Uterus (tissue), 4 donors: ENCODE data around the gene DUSP14. TPM values are rescaled to one million over a fixed set of nuclear protein-coding genes. Genes with fewer than 3 reads are reported as not detected.

ENCODE experiments used
- DNase-seq, 2 donors: peaks; one replicate each; pipeline ENCODE4 v3.0.0-alpha.2; 2019 to 2020
- H3K27ac ChIP-seq, 2 donors: fragments of 200-600 bp; sonication (generic); 1 replicate in 1 of 2; 2 replicates in 1 of 2; pipeline ENCODE4 v1.5.1; 2016 to 2018
- H3K27me3 ChIP-seq, 2 donors: fragments of 200-600 bp; sonication (generic); one replicate each; pipeline ENCODE4 v1.5.1; 2018 to 2019; ENCODE audit warnings: control low read depth in 1 of 2
- H3K36me3 ChIP-seq, 2 donors: fragments of 200-600 bp; sonication (generic); one replicate each; pipeline ENCODE4 v1.5.1; 2019; ENCODE audit warnings: control low read depth in 1 of 2
- H3K4me1 ChIP-seq, 2 donors: fragments of 200-600 bp; sonication (generic); one replicate each; pipeline ENCODE4 v1.5.1; 2018 to 2019; ENCODE audit warnings: control low read depth in 1 of 2
- H3K4me3 ChIP-seq, 2 donors: fragments of 200-600 bp; sonication (generic); 1 replicate in 1 of 2; 2 replicates in 1 of 2; pipeline ENCODE4 v1.5.1; 2018 to 2019; ENCODE audit warnings: mild to moderate bottlenecking in 1 of 2
- H3K9me3 ChIP-seq, 2 donors: fragments of 200-600 bp; sonication (generic); one replicate each; pipeline ENCODE4 v1.5.1; 2019; ENCODE audit warnings: control low read depth in 1 of 2
- POLR2A ChIP-seq, 2 donors: fragments of 450-650 bp; IDR thresholded peaks; one replicate each; pipeline ENCODE4 v1.6.1; 2016; ENCODE audit warnings: antibody characterized with exemption in 2 of 2, mild to moderate bottlenecking in 1 of 2, moderate library complexity in 1 of 2
- intact Hi-C: fragments of 100-400 bp; cut with DNase I; formaldehyde crosslinking; loops from one replicate; pipeline ENCODE4 v1.15.1; 2023; ENCODE audit warnings: low total_unique reads
- total RNA-seq, 4 donors: library from RNA; depleted of rRNA in 3 of 4; stranded (reverse); fragments of >200 nt in 3 of 4; gene quantifications; one replicate each; pipeline versions ENCODE4 v1.1.0 to v1.2.4, GENCODE V29; 2014 to 2023
- TF ChIP-seq, protein P1 (sequence below), 4 experiments: fragments of 200-600 bp in 2 of 4; fragments of 450-650 bp in 2 of 4; sonication (generic) in 2 of 4; IDR thresholded peaks; one replicate each; pipeline ENCODE4 v1.5.1; 2016 to 2019; ENCODE audit warnings: antibody characterized with exemption in 4 of 4, mild to moderate bottlenecking in 2 of 4, moderate library complexity in 1 of 4
- donor health status: DM: yes; HTN: yes; CAD: no.

Gene DUSP14
- total RNA-seq, 4 donors from 2014 or later: 10.4 to 70.0 (median 32.6) TPM

DNA sequence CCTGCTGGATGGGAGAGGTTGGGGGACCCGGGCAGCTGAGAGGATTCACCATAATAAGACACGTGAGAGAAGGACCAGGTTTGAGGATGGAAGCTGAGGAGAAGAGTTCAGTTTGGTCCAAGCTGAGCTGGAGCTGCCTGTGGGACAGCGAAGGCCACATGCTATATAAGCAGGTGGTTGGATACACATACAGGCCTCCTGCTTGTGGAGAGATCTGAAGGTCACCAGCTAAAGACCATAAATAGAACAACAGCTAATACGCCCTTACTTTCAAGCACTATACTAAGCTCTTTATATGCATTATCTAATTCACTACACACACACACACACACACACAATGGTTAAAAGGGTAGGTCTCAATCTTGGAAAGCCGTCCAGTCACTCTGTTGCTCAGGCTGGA, 32.1 kb downstream of the DUSP14 start:
- no peaks in the 10 kb centered on the region for H3K36me3 ChIP-seq
- TF ChIP-seq, protein P1, sequence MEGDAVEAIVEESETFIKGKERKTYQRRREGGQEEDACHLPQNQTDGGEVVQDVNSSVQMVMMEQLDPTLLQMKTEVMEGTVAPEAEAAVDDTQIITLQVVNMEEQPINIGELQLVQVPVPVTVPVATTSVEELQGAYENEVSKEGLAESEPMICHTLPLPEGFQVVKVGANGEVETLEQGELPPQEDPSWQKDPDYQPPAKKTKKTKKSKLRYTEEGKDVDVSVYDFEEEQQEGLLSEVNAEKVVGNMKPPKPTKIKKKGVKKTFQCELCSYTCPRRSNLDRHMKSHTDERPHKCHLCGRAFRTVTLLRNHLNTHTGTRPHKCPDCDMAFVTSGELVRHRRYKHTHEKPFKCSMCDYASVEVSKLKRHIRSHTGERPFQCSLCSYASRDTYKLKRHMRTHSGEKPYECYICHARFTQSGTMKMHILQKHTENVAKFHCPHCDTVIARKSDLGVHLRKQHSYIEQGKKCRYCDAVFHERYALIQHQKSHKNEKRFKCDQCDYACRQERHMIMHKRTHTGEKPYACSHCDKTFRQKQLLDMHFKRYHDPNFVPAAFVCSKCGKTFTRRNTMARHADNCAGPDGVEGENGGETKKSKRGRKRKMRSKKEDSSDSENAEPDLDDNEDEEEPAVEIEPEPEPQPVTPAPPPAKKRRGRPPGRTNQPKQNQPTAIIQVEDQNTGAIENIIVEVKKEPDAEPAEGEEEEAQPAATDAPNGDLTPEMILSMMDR (IDR thresholded peaks at IDR 0.05): no peak
- no peak for TF ChIP-seq POLR2A (IDR thresholded peaks at IDR 0.05)
- no peak for DNase-seq

GRCh38 chr17:37523715-37524219, 34.1 kb downstream of the DUSP14 start:
- Histone ChIP-seq H3K27me3 (no peaks in the 10 kb centered on the region), H3K9me3 (no peaks in the 10 kb centered on the region), H3K4me3 (no peak overlapping the region), H3K4me1 (no peaks in the 10 kb centered on the region), H3K36me3 (no peaks in the 10 kb centered on the region), H3K27ac (no peak overlapping the region)
- TF ChIP-seq POLR2A (IDR thresholded peaks at IDR 0.05): no peak
- TF ChIP-seq, protein P1 (IDR thresholded peaks at IDR 0.05): no peak
- DNase-seq: no peak
- intact Hi-C loops: no loop called here

More for the DNA sequence above, 32.1 kb downstream of the DUSP14 start:
- Histone ChIP-seq H3K9me3 (no peaks in the 10 kb centered on the region), H3K4me1 (no peaks in the 10 kb centered on the region), H3K4me3 (no peak overlapping the region), H3K27me3 (no peaks in the 10 kb centered on the region), H3K27ac (no peak overlapping the region)
- intact Hi-C loops: no loop called here

- intact Hi-C loops: no loop called here
- no peaks in the 10 kb centered on the region for H3K36me3 ChIP-seq
- TF ChIP-seq, protein P1 (IDR thresholded peaks at IDR 0.05): peak in 3 of 4 experiments; percentile 24 to 34 (median 30)
- TF ChIP-seq POLR2A (IDR thresholded peaks at IDR 0.05): no peak
These were observed 37.7 kb downstream of the DUSP14 start for GRCh38 chr17:37527249-37527851.

GRCh38 chr17:37530420-37530819, 40.7 kb downstream of the DUSP14 start:
- no peak for DNase-seq
- Histone ChIP-seq H3K36me3 (no peaks in the 10 kb centered on the region), H3K27me3 (no peaks in the 10 kb centered on the region), H3K4me1 (no peaks in the 10 kb centered on the region), H3K27ac (no peak overlapping the region), H3K4me3 (no peak overlapping the region), H3K9me3 (no peaks in the 10 kb centered on the region)
- TF ChIP-seq, protein P1 (IDR thresholded peaks at IDR 0.05): no peak
- no peak for TF ChIP-seq POLR2A (IDR thresholded peaks at IDR 0.05)
- intact Hi-C loops: no loop called here

More at GRCh38 chr17:37527249-37527851, 37.7 kb downstream of the DUSP14 start:
- DNase-seq: no peak
- H3K27me3 ChIP-seq: no peaks in the 10 kb centered on the region
- no peaks in the 10 kb centered on the region for H3K4me1 ChIP-seq
- no peak overlapping the region for H3K27ac ChIP-seq
- no peaks in the 10 kb centered on the region for H3K9me3 ChIP-seq
- H3K4me3 ChIP-seq: no peak overlapping the region

- TF ChIP-seq POLR2A (IDR thresholded peaks at IDR 0.05): no peak
- TF ChIP-seq, protein P1 (IDR thresholded peaks at IDR 0.05): no peak
- Histone ChIP-seq H3K4me3 (no peak overlapping the region), H3K27ac (no peak overlapping the region), H3K9me3 (no peaks in the 10 kb centered on the region), H3K36me3 (no peaks in the 10 kb centered on the region), H3K27me3 (no peaks in the 10 kb centered on the region), H3K4me1 (no peaks in the 10 kb centered on the region)
- DNase-seq: no peak
- intact Hi-C loops: no loop called here
These were observed 43.1 kb downstream of the DUSP14 start for GRCh38 chr17:37532756-37533155.
